Measurements from ENCODE around the gene SLC9A3.

SLC9A3 gene

DNA sequence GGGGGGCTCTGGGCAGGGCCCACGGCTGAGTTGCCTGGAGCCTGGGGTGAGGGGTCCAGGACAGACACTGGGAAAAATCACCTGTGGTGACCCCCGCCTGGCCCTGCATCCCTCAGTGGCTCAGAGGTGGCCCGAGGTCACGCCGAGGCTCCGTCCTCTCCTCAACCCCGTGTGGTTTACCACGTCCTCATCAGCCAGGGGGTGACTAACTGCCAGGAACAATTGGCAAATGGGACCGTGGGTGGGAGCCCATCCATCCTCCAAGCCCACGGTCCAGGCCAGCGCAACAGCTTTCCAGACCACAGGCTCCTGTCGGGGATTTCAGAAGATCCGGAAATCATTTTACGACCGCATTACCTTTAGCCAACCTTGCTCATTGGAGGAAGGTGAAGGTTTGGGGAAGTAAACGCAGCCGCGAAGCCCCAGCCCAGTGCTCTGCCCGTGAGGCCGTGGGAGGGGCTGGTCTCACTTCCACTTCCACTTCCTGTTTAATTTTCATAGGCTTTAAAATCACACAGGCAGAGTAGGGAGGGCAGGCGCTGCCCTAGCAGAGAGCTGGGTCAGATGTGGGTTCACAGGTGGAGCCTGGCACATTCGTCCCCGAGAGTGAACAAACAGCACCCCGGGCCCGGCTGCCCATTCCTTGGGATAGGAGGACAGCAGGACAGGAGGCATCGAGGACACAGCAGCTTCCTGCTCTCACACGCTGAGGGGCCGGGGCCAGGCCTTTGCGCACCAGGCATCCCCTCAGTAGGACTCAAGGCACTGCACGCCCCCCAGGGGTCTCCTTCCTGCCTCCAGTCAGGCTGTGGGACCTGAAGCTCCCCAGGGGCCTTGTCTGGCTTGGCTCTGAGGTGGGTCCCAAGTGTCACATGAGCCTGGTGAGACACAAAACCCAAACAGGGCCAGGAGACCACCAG is 19.8 kb upstream of the SLC9A3 start:
- H3K4me3 ChIP-seq (ENCODE audit: low read depth, low read length): no peak overlapping the region
- H3K4me1 ChIP-seq (ENCODE audit: control insufficient read depth, insufficient read depth, low read length, unreplicated experiment): no peaks in the 10 kb centered on the region
- H3K27ac ChIP-seq (ENCODE audit: low read depth, low read length): no peak overlapping the region
- no peak overlapping the region for H2AFZ ChIP-seq (ENCODE audit: low read length, unreplicated experiment)
- peaks cover 28% of the 10 kb centered on the region for H3K27me3 ChIP-seq (ENCODE audit: insufficient read depth, low read length)
- no peaks in the 10 kb centered on the region for H3K36me3 ChIP-seq (ENCODE audit: insufficient read depth, low read length)
- H3K79me2 ChIP-seq (ENCODE audit: control insufficient read depth, insufficient read depth, low read length, unreplicated experiment): no peaks in the 10 kb centered on the region

DNA sequence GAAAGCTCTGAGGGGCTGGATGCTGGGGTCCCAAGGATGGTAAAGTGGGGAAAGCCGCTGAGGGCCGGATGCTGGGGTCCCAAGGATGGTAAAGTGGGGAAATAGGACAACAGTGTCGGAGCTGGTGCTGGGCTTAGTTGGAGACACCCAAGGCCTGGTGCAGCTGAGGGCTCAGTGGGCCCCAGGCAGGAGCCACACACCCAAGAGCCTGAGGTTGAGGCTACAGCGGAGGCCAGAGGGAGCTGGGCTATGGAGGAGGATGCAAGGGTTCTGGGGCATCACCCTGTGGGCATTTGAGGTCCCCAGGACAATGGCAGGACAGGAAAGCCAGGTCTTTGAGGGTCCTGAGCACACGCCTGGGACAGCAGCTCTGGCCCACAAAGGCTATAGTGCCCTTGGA is 19.1 kb upstream of the SLC9A3 start:
- Histone ChIP-seq H2AFZ (ENCODE audit: low read length, unreplicated experiment) (no peak overlapping the region), H3K4me1 (ENCODE audit: control insufficient read depth, insufficient read depth, low read length, unreplicated experiment) (no peaks in the 10 kb centered on the region), H3K27ac (ENCODE audit: low read depth, low read length) (no peak overlapping the region), H3K4me3 (ENCODE audit: low read depth, low read length) (no peak overlapping the region), H3K36me3 (ENCODE audit: insufficient read depth, low read length) (no peaks in the 10 kb centered on the region), H3K79me2 (ENCODE audit: control insufficient read depth, insufficient read depth, low read length, unreplicated experiment) (no peaks in the 10 kb centered on the region), H3K27me3 (ENCODE audit: insufficient read depth, low read length) (peaks cover 34% of the 10 kb centered on the region)

DNA sequence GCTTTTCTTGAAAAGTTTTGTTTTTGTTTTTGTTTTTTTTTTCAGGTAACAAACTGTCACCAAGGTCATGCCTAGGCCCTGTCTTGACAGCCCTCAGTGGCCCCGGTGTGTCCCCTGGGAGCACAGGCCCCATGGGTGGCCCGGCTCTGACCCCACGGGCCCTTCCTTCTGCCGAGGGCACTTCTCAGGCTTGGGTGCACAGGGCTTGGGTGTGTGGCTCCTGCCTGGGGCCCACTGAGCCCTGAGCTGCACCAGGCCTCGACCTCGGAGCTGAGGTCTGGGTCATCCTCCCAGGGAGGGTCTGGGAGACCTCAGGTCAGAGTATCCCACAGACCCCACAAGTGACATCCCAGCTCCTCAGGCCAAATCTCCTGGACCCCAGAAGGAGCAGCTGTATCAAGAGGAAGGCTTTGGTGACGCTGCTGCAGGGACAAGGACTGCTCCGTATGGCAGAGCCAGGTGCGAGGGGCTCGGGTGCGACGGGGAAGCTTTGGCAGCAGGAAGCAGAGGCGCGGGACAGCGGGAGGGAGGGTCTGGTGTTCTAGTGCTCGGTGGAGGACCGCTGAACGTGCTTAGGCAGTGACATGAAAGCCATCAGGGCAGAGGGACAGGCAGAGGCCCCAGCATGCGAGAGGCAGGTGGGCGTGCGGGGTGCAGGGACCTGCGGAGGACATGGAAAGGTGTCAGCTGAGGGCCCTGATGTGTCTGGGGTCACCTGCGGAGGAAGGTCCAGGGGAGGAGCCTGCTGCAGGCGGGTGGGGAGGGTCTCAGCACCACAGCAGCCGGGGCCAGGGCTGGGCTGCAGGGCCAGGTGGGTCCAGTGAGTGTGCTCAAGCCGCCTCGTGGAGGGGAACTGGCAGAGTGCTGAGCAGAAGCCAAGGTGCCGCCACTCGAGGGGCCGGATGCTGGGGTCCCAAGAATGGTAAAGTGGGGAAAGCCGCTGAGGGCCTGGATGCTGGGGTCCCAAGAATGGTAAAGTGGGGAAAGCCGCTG is 18.4 kb upstream of the SLC9A3 start:
- no peaks in the 10 kb centered on the region for H3K36me3 ChIP-seq (ENCODE audit: insufficient read depth, low read length)
- no peak overlapping the region for H2AFZ ChIP-seq (ENCODE audit: low read length, unreplicated experiment)
- no peaks in the 10 kb centered on the region for H3K4me1 ChIP-seq (ENCODE audit: control insufficient read depth, insufficient read depth, low read length, unreplicated experiment)
- no peak overlapping the region for H3K4me3 ChIP-seq (ENCODE audit: low read depth, low read length)
- no peaks in the 10 kb centered on the region for H3K79me2 ChIP-seq (ENCODE audit: control insufficient read depth, insufficient read depth, low read length, unreplicated experiment)
- H3K27me3 ChIP-seq (ENCODE audit: insufficient read depth, low read length): peaks cover 31% of the 10 kb centered on the region
- H3K27ac ChIP-seq (ENCODE audit: low read depth, low read length): no peak overlapping the region

DNA sequence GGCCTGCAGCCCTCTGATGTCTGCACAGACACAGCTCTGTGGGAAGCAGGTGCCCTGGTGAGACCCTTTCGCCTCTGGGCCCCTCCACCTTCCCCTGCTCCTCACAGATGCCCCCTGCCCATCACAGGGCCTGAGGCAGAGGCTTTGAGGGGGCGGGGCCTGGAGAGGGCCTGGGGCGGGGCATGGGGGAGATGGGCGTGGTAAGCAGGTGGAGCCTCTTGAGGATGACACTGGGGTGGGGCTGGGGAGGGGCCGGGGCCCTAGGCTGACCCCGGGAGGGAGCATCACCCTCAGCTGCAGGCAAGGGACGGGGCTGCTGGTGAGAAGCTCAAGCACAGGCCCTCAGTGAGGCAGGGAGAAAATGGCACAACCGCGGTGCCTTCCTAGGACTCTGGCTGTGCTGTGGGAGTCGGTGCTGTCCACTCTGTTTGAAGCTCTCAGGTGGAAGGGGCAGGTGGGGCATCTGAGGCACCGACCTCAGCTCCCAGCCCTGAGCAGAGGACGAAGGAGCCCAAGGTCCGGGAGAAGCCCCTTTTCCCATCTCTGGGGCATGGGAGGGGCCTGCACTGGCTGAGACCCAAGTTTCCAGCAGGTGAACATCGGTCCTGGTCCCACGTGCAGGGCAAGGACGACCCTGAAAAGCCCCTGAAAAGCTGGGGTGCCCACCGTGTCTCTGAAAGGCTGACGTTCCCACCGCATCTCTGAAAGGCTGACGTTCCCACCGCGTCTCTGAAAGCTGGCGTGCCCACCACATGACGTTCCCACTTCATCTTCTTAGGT is 17.5 kb upstream of the SLC9A3 start:
- Histone ChIP-seq H3K27me3 (ENCODE audit: insufficient read depth, low read length) (peaks cover 31% of the 10 kb centered on the region), H3K27ac (ENCODE audit: low read depth, low read length) (no peak overlapping the region), H3K36me3 (ENCODE audit: insufficient read depth, low read length) (no peaks in the 10 kb centered on the region), H2AFZ (ENCODE audit: low read length, unreplicated experiment) (no peak overlapping the region), H3K79me2 (ENCODE audit: control insufficient read depth, insufficient read depth, low read length, unreplicated experiment) (no peaks in the 10 kb centered on the region), H3K4me3 (ENCODE audit: low read depth, low read length) (no peak overlapping the region), H3K4me1 (ENCODE audit: control insufficient read depth, insufficient read depth, low read length, unreplicated experiment) (no peaks in the 10 kb centered on the region)

DNA sequence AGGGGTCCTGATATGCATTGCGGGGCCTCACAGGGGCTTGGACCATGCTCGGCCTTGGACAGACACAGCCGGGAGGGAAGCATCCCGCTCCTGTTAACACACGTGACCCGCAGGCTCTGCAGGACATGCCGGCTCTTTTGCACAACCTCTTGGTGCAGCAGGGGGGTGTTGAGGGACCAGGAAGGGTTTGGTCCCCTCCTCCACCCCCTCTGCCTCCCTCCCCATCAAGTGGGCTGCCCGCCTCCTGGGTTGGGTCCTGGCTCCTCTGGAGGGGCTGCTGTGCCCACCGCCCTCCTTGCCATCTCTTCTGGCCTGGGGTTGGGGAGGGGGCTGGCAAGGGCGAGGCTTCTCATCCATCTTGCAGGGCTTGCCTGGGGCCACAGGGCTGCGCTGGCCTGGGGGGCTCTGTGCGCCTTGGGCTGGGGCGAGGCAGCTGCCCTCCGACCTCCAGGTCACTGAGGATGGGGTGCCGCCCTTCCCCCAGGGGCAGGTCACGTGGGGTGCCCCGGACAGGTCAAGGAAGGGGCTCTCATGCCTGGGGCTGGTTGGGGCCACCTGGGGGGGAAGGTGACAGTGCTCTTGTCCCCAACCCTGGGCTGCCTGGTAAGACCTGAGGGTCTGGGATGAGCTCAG is 16.8 kb upstream of the SLC9A3 start:
- H3K36me3 ChIP-seq (ENCODE audit: insufficient read depth, low read length): no peaks in the 10 kb centered on the region
- no peak overlapping the region for H3K27ac ChIP-seq (ENCODE audit: low read depth, low read length)
- no peaks in the 10 kb centered on the region for H3K4me1 ChIP-seq (ENCODE audit: control insufficient read depth, insufficient read depth, low read length, unreplicated experiment)
- H2AFZ ChIP-seq (ENCODE audit: low read length, unreplicated experiment): no peak overlapping the region
- no peaks in the 10 kb centered on the region for H3K79me2 ChIP-seq (ENCODE audit: control insufficient read depth, insufficient read depth, low read length, unreplicated experiment)
- H3K4me3 ChIP-seq (ENCODE audit: low read depth, low read length): no peak overlapping the region
- peaks cover 31% of the 10 kb centered on the region for H3K27me3 ChIP-seq (ENCODE audit: insufficient read depth, low read length)

DNA sequence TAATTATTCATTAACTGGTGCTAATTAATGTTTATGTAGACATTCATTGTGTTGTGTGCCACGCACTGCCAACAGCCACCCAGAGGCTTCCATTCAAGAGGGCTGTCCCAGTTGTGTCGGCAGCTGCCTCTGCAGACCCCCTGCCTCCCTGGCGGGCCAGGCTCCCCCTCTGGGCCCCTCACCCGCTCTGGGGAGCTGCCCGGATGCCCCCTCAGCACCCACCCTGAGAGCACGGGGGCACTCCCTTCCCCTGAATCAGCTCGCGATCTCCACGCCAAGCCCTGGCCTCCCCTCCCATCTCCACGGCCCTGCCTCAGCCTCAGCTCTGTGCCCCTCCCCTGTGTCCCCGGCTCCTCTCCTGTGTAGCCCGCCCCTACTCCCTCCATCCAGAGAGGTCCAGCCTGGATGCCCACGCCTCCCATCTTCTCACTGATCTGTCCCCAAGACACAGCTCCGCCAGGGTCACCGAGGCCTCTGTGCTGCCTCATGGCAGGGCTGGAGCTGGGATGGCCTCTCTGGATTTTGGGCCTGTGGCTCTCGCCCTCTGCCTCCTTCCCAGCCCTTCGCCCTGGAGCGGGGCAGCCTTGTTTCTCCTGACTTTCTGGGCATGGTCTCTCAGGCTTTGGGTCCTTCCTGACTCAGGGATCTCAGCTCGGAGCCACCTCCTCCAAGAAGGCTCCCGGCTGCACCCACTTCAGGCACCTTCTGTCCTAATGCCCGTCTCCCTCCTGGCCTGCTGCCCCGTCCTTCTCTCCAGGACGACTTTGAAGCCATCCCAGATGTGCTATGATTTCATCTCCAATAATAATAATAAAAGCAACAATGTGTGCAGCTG is 16.0 kb upstream of the SLC9A3 start:
- peaks cover 31% of the 10 kb centered on the region for H3K27me3 ChIP-seq (ENCODE audit: insufficient read depth, low read length)
- no peak overlapping the region for H3K27ac ChIP-seq (ENCODE audit: low read depth, low read length)
- H3K4me1 ChIP-seq (ENCODE audit: control insufficient read depth, insufficient read depth, low read length, unreplicated experiment): no peaks in the 10 kb centered on the region
- no peak overlapping the region for H2AFZ ChIP-seq (ENCODE audit: low read length, unreplicated experiment)
- H3K36me3 ChIP-seq (ENCODE audit: insufficient read depth, low read length): no peaks in the 10 kb centered on the region
- H3K79me2 ChIP-seq (ENCODE audit: control insufficient read depth, insufficient read depth, low read length, unreplicated experiment): no peaks in the 10 kb centered on the region
- no peak overlapping the region for H3K4me3 ChIP-seq (ENCODE audit: low read depth, low read length)

DNA sequence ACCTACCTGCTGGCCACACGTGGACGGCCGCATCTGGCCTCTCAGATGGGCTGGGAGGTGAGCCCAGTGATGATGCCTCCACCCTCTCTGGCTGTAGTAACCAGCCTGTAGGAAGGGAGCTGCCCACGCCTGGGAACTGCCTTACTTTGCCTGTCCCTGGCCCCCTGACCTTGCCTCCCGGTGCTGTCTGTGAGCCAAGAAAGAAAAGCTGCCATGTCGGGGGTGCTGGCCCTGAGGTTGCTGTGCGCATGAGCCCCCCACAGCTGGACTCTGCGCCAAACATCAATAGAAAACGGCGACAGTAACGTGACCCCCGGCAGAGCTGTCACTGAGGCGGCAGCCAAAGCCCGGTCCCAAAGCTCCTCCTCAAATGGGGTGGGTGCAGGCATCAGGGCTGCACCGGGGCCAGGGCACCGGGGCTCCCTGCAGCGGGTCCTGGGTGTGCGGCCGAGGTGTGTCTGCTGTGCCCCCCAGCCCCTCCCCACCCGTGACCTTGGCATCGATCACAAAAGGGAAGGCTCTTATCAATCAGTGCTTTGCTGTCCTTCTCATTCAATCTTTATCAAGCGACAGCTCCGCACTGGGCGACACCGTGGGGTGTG is 15.3 kb upstream of the SLC9A3 start:
- no peak overlapping the region for H3K4me3 ChIP-seq (ENCODE audit: low read depth, low read length)
- no peaks in the 10 kb centered on the region for H3K36me3 ChIP-seq (ENCODE audit: insufficient read depth, low read length)
- no peaks in the 10 kb centered on the region for H3K4me1 ChIP-seq (ENCODE audit: control insufficient read depth, insufficient read depth, low read length, unreplicated experiment)
- no peak overlapping the region for H2AFZ ChIP-seq (ENCODE audit: low read length, unreplicated experiment)
- no peaks in the 10 kb centered on the region for H3K79me2 ChIP-seq (ENCODE audit: control insufficient read depth, insufficient read depth, low read length, unreplicated experiment)
- peaks cover 32% of the 10 kb centered on the region for H3K27me3 ChIP-seq (ENCODE audit: insufficient read depth, low read length)
- H3K27ac ChIP-seq (ENCODE audit: low read depth, low read length): no peak overlapping the region

DNA sequence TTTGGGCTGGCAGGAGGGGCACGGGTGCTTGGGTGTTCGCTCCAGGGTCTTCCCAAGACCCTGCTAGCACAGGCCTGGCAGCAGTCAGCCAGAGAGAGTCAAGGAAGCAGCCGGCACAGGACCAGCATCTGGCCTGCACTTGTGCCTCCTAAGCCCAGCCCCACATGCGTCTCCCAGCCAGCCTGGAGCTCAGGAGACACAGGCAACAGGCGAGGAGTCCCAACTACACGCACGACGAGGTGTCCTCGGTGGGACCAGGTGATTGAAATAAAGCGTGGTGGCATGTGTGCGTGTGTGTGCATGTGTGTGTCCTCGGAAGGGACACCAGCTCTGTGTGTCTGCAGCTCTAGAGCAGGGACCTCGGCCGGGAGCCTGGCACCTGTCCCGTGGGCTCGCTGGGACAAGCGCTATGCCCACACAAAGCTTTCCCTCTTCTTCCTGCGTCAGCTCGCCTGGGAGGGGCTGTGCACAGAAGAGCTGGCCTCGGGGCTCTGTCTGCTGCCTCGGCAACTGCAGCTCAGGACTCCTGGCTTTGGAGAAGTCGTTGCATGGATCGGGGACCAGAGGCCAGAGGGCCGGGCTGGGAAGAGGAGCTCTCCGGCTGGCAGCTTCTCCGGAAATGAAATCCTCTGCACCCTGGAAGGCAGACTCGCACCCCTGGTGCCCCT is 14.7 kb upstream of the SLC9A3 start:
- Histone ChIP-seq H3K27me3 (ENCODE audit: insufficient read depth, low read length) (peaks cover 38% of the 10 kb centered on the region), H3K36me3 (ENCODE audit: insufficient read depth, low read length) (no peaks in the 10 kb centered on the region)

DNA sequence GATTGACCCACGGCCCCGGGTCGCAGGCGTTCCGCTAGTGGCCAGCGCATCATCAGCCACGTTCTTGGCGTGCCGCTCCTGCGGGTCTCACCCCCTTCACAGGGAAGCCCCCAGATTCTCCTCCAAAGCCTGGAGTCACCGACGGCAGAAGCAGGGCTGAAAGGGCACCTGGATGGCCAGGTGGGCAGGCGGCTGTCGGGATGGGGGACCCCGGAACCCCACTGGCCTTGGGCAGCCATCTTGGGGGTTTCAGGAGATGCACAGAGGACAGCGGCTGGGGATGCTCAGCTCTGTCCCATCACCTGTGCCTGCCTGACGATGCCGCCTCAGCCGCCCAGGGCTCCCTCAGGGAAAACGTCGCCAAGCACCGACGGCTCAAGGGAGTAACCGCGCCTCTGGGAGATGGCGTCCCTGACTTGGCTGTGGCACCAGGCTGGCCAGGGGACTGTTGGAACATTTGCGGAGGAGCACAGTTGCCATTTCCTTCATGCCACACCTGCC is 14.1 kb upstream of the SLC9A3 start:
- no peak overlapping the region for H3K27ac ChIP-seq (ENCODE audit: low read depth, low read length)
- H3K27me3 ChIP-seq (ENCODE audit: insufficient read depth, low read length): peaks cover 44% of the 10 kb centered on the region
- H3K4me1 ChIP-seq (ENCODE audit: control insufficient read depth, insufficient read depth, low read length, unreplicated experiment): no peaks in the 10 kb centered on the region
- H3K36me3 ChIP-seq (ENCODE audit: insufficient read depth, low read length): no peaks in the 10 kb centered on the region
- no peaks in the 10 kb centered on the region for H3K79me2 ChIP-seq (ENCODE audit: control insufficient read depth, insufficient read depth, low read length, unreplicated experiment)
- H2AFZ ChIP-seq (ENCODE audit: low read length, unreplicated experiment): no peak overlapping the region
- no peak overlapping the region for H3K4me3 ChIP-seq (ENCODE audit: low read depth, low read length)

More for the DNA sequence above, 14.7 kb upstream of the SLC9A3 start:
- Histone ChIP-seq H2AFZ (ENCODE audit: low read length, unreplicated experiment) (no peak overlapping the region), H3K4me3 (ENCODE audit: low read depth, low read length) (no peak overlapping the region), H3K4me1 (ENCODE audit: control insufficient read depth, insufficient read depth, low read length, unreplicated experiment) (no peaks in the 10 kb centered on the region), H3K27ac (ENCODE audit: low read depth, low read length) (no peak overlapping the region), H3K79me2 (ENCODE audit: control insufficient read depth, insufficient read depth, low read length, unreplicated experiment) (no peaks in the 10 kb centered on the region)
